Endothelial cell (in vitro differentiated cells): ENCODE results near the gene DRC7. TPM values are rescaled to one million over a fixed set of nuclear protein-coding genes. Genes with fewer than 3 reads are reported as not detected.

Experiments used
- DNase-seq: peaks from one replicate; pipeline ENCODE4 v3.0.0; 2021; ENCODE audit warnings: low spot score
- H3K27ac Mint-ChIP-seq: one replicate; pipeline ENCODE4 v1.8.0; 2021; ENCODE audit warnings: mixed read lengths, inconsistent platforms; ENCODE audit not compliant: unreplicated experiment
- H3K27me3 Mint-ChIP-seq: one replicate; pipeline ENCODE4 v1.8.0; 2021; ENCODE audit warnings: mild to moderate bottlenecking, moderate library complexity, mixed read lengths, inconsistent platforms; ENCODE audit not compliant: unreplicated experiment
- H3K36me3 Mint-ChIP-seq: one replicate; pipeline ENCODE4 v1.8.0; 2021; ENCODE audit warnings: mild to moderate bottlenecking, low read depth, mixed read lengths, inconsistent platforms; ENCODE audit not compliant: unreplicated experiment
- H3K4me1 Mint-ChIP-seq: one replicate; pipeline ENCODE4 v1.8.0; 2021; ENCODE audit warnings: mild to moderate bottlenecking, mixed read lengths, inconsistent platforms; ENCODE audit not compliant: unreplicated experiment
- H3K4me3 Mint-ChIP-seq: one replicate; pipeline ENCODE4 v1.8.0; 2021; ENCODE audit warnings: mild to moderate bottlenecking, mixed read lengths, inconsistent platforms; ENCODE audit not compliant: unreplicated experiment
- H3K9me3 Mint-ChIP-seq: one replicate; pipeline ENCODE4 v1.8.0; 2021; ENCODE audit warnings: mixed read lengths, inconsistent platforms; ENCODE audit not compliant: unreplicated experiment
- CTCF ChIP-seq: fragments of 200-600 bp; sonication (generic); IDR thresholded peaks from one replicate; pipeline ENCODE4 v1.5.0; 2021; ENCODE audit warnings: antibody characterized with exemption; ENCODE audit not compliant: unreplicated experiment
- total RNA-seq: library from RNA; stranded (reverse); fragmentation: NEBNext Ultra II Directional; extraction: Animal tissue kit (Norgen Biotek cat#: 25700); gene quantifications from one replicate; pipeline ENCODE4 v1.2.1, GENCODE V29; 2021; ENCODE audit not compliant: unreplicated experiment

DRC7 gene
- total RNA-seq, 1 donor from 2014 or later: 1.8 TPM

GRCh38 chr16:57730771-57731730 lies 36.4 kb downstream of the DRC7 start:
- DNase-seq: no peak
- peaks cover 14% of the 10 kb centered on the region for H3K4me1 Mint-ChIP-seq
- peak overlapping the region; percentile 9 for H3K27ac Mint-ChIP-seq
- H3K9me3 Mint-ChIP-seq: no peaks in the 10 kb centered on the region
- no peaks in the 10 kb centered on the region for H3K36me3 Mint-ChIP-seq
- no peak overlapping the region for H3K4me3 Mint-ChIP-seq
- H3K27me3 Mint-ChIP-seq: peaks cover 11% of the 10 kb centered on the region
- TF ChIP-seq CTCF: no peak

GRCh38 chr16:57732037-57732436 lies 37.4 kb downstream of the DRC7 start:
- Mint-ChIP-seq H3K27ac (no peak overlapping the region), H3K36me3 (no peaks in the 10 kb centered on the region), H3K4me1 (peaks cover 20% of the 10 kb centered on the region), H3K9me3 (no peaks in the 10 kb centered on the region), H3K4me3 (no peak overlapping the region), H3K27me3 (peaks cover 12% of the 10 kb centered on the region)
- no peak for TF ChIP-seq CTCF
- no peak for DNase-seq

DNA sequence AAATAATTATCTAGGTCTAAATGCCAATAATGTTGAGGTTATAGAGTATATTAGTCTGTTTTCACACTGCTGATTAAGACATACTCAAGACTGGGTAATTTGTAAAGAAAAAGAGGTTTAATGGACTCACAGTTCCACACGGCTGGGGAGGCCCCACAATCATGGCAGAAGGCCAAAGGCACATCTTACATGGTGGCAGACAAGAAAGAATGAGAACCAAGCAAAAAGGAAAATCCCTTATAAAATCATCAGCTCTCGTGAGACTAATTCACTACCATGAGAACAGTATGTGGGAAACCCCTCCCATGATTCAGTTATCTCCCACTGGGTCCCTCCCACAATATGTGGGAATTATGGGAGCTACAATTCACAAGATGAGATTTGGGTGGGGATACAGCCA lies 38.1 kb downstream of the DRC7 start:
- H3K27ac Mint-ChIP-seq: no peak overlapping the region
- no peak for DNase-seq
- no peak overlapping the region for H3K4me3 Mint-ChIP-seq
- peaks cover 14% of the 10 kb centered on the region for H3K27me3 Mint-ChIP-seq
- H3K9me3 Mint-ChIP-seq: no peaks in the 10 kb centered on the region
- no peaks in the 10 kb centered on the region for H3K36me3 Mint-ChIP-seq
- H3K4me1 Mint-ChIP-seq: peaks cover 20% of the 10 kb centered on the region
- no peak for TF ChIP-seq CTCF

DNA sequence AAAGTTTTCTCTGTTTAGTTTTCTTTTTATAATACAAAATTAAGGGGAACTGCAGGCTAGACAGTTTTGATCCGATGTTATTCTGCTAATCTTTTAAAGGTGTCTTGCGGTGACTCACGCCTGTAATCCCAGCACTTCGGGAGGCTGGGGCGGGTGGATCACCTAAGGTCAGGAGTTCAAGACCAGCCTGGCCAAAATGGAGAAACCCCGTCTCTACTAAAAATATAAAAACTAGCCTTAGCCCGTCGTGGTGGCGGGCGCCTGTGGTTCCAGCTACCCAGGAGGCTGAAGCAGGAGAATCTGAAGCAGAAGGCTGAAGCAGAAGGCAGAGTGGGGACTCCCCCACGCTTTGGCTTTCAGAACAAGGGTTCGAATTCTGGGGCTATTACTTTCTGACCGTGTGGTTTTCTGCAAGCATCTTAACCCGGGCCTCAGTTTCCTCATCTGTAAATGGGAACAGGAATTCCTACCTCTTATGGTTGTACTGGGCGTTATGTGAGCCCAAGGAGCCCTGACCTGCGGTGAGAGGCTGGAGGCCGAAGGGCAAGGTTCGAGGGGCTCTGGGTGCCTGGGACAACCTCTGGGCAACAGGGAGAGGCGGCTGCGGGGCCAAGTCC lies 39.8 kb downstream of the DRC7 start:
- no peak for TF ChIP-seq CTCF
- Mint-ChIP-seq H3K9me3 (no peaks in the 10 kb centered on the region), H3K4me3 (peak overlapping the region; percentile 98), H3K36me3 (no peaks in the 10 kb centered on the region), H3K4me1 (peaks cover 20% of the 10 kb centered on the region), H3K27me3 (peaks cover 14% of the 10 kb centered on the region), H3K27ac (peak overlapping the region; percentile 99)
- no peak for DNase-seq
